HEK293 (cell line): ENCODE data around the gene KCNMB2.

Experiments used
- CTCF ChIA-PET: fragments of 350-600 bp; formaldehyde crosslinking; extraction: SDS; loops from one replicate; lab custom pipeline; 2021; ENCODE audit warnings: antibody characterized with exemption; lab: Yijun Ruan, JAX
- POLR2A ChIA-PET: fragments of 300-600 bp; formaldehyde crosslinking; extraction: SDS; loops from one replicate; lab custom pipeline; 2020; ENCODE audit warnings: antibody characterized with exemption, inconsistent platforms; lab: Yijun Ruan, JAX
- H3K27ac ChIP-seq: fragments of 200-500 bp; sonication (Bioruptor generic); 2 replicates; pipeline ENCODE4 v1.5.1; 2014; ENCODE audit warnings: low read depth, low read length, control low read depth, inconsistent platforms; ENCODE audit errors: extremely low read depth
- H3K36me3 ChIP-seq, 2 experiments: fragments of 200-500 bp in 1 of 2; sonication (Bioruptor generic) in 1 of 2; 1 replicate in 1 of 2; 2 replicates in 1 of 2; pipeline ENCODE4 v1.5.1; 2014 to 2017; ENCODE audit warnings: inconsistent platforms in 2 of 2, low read length in 2 of 2; ENCODE audit not compliant: control insufficient read depth in 2 of 2, insufficient read depth in 1 of 2
- H3K4me1 ChIP-seq: fragments of 200-500 bp; sonication (Bioruptor generic); 2 replicates; pipeline ENCODE4 v1.5.1; 2014; ENCODE audit warnings: mild to moderate bottlenecking, low read length, inconsistent platforms; ENCODE audit not compliant: control insufficient read depth, insufficient read depth
- H3K4me3 ChIP-seq: 2 replicates; pipeline ENCODE4 v1.5.1; 2011; ENCODE audit warnings: low read depth, mild to moderate bottlenecking, control low read depth, low read length, moderate library complexity
- H3K9me3 ChIP-seq: fragments of 200-500 bp; sonication (Bioruptor generic); 2 replicates; pipeline ENCODE4 v1.5.1; 2014; ENCODE audit warnings: low read depth, low read length, inconsistent platforms; ENCODE audit not compliant: control insufficient read depth, insufficient read depth
- KLF17 ChIP-seq: fragments of 450-650 bp; formaldehyde crosslinking; IDR thresholded peaks from 2 replicates; pipeline ENCODE4 v1.5.1; 2016; ENCODE audit warnings: missing biosample characterization, missing genetic modification characterization
- KLF9 ChIP-seq: fragments of 450-650 bp; formaldehyde crosslinking; IDR thresholded peaks from 2 replicates; pipeline ENCODE4 v1.5.1; 2016; ENCODE audit warnings: missing biosample characterization, missing genetic modification characterization, low read depth
- PATZ1 ChIP-seq: fragments of 450-650 bp; formaldehyde crosslinking; IDR thresholded peaks from 2 replicates; pipeline ENCODE4 v1.5.1; 2016; ENCODE audit warnings: missing biosample characterization, missing genetic modification characterization
- RBAK ChIP-seq: fragments of 450-650 bp; formaldehyde crosslinking; IDR thresholded peaks from 2 replicates; pipeline ENCODE4 v1.5.1; 2016; ENCODE audit warnings: missing biosample characterization, missing genetic modification characterization
- SCRT1 ChIP-seq: fragments of 450-650 bp; formaldehyde crosslinking; IDR thresholded peaks from 2 replicates; pipeline ENCODE4 v1.5.1; 2016; ENCODE audit warnings: missing biosample characterization, missing genetic modification characterization, borderline replicate concordance
- TCF7L2 ChIP-seq: IDR thresholded peaks from 2 replicates; pipeline ENCODE4 v1.6.1; 2011; ENCODE audit warnings: low read depth, mild to moderate bottlenecking, inconsistent platforms, low read length, moderate library complexity, borderline replicate concordance
- WT1 ChIP-seq: fragments of 450-650 bp; formaldehyde crosslinking; IDR thresholded peaks from 2 replicates; pipeline ENCODE4 v1.5.1; 2016; ENCODE audit warnings: missing biosample characterization, missing genetic modification characterization
- ZNF202 ChIP-seq: fragments of 450-650 bp; formaldehyde crosslinking; IDR thresholded peaks from 2 replicates; pipeline ENCODE4 v1.5.1; 2016; ENCODE audit warnings: missing biosample characterization, missing genetic modification characterization, borderline replicate concordance
- ZNF214 ChIP-seq: fragments of 450-650 bp; formaldehyde crosslinking; IDR thresholded peaks from 2 replicates; pipeline ENCODE4 v1.5.1; 2017; ENCODE audit warnings: missing biosample characterization, mild to moderate bottlenecking, missing genetic modification characterization, borderline replicate concordance
- ZNF24 ChIP-seq: fragments of 450-650 bp; formaldehyde crosslinking; IDR thresholded peaks from 2 replicates; pipeline ENCODE4 v1.5.1; 2016; ENCODE audit warnings: missing biosample characterization, missing genetic modification characterization
- ZNF266 ChIP-seq: fragments of 450-650 bp; formaldehyde crosslinking; IDR thresholded peaks from 2 replicates; pipeline ENCODE4 v1.5.1; 2016; ENCODE audit warnings: missing biosample characterization, missing genetic modification characterization, low read depth
- ZNF350 ChIP-seq: fragments of 450-650 bp; formaldehyde crosslinking; IDR thresholded peaks from 2 replicates; pipeline ENCODE4 v1.5.0; 2017; ENCODE audit warnings: missing biosample characterization, mild to moderate bottlenecking, missing genetic modification characterization
- ZNF561 ChIP-seq: fragments of 450-650 bp; IDR thresholded peaks from 2 replicates; pipeline ENCODE4 v1.5.1; 2018; ENCODE audit warnings: missing biosample characterization, missing genetic modification characterization, borderline replicate concordance
- ZNF610 ChIP-seq: fragments of 450-650 bp; formaldehyde crosslinking; IDR thresholded peaks from 2 replicates; pipeline ENCODE4 v1.5.1; 2016; ENCODE audit warnings: missing biosample characterization, missing genetic modification characterization, borderline replicate concordance
- ZXDB ChIP-seq: fragments of 450-650 bp; formaldehyde crosslinking; IDR thresholded peaks from 2 replicates; pipeline ENCODE4 v1.5.1; 2016; ENCODE audit warnings: missing biosample characterization, missing genetic modification characterization
- TF ChIP-seq, protein P1 (sequence below): fragments of 450-650 bp; formaldehyde crosslinking; conservative IDR thresholded peaks from 2 replicates; pipeline ENCODE4 v1.5.1; 2016; ENCODE audit warnings: low read depth, missing biosample characterization, missing genetic modification characterization
- TF ChIP-seq, protein P2 (sequence below): fragments of 450-650 bp; formaldehyde crosslinking; IDR thresholded peaks from 2 replicates; pipeline ENCODE4 v1.5.1; 2016; ENCODE audit warnings: missing biosample characterization, missing genetic modification characterization

Gene KCNMB2

DNA sequence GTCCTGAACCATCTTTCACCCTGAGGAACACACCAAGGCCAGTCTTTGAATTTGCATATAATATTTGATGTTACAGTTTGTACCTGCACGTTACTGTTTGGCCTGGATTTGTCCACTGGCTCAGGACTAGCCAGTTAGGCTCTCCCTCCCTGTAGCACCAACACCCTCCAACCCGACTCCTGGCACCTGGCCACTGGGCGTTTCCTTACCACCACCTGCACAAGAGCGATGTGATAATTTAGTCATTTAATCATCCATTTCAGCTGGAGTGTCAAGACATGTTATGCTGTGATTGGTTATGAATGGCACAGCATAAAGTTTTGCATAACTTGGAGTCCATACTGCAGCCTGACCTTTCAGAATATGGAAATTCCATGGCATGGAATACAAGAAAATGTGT lies 242.4 kb downstream of the KCNMB2 start:
- POLR2A ChIA-PET = no interaction called here
- no peaks in the 10 kb centered on the region for H3K9me3 ChIP-seq
- no peaks in the 10 kb centered on the region for H3K4me1 ChIP-seq
- no peak overlapping the region for H3K27ac ChIP-seq
- H3K4me3 ChIP-seq = no peak overlapping the region
- H3K36me3 ChIP-seq = no peaks in the 10 kb centered on the region
- CTCF ChIA-PET = no interaction called here
- TF ChIP-seq ZNF561 (tag by site-specific recombination) = no peak
- TF ChIP-seq KLF17 (tag by site-specific recombination) = no peak
- TF ChIP-seq KLF9 (tag by site-specific recombination) = no peak
- TF ChIP-seq SCRT1 = no peak
- no peak for TF ChIP-seq ZNF24 (tag by site-specific recombination)
- no peak for TF ChIP-seq ZNF202 (tag by site-specific recombination)

GRCh38 chr3:178785961-178786360 lies 249.7 kb downstream of the KCNMB2 start:
- Histone ChIP-seq H3K9me3 (no peaks in the 10 kb centered on the region), H3K36me3 (no peaks in the 10 kb centered on the region), H3K4me1 (no peaks in the 10 kb centered on the region), H3K27ac (no peak overlapping the region), H3K4me3 (no peak overlapping the region)
- POLR2A ChIA-PET = no interaction called here
- CTCF ChIA-PET = no interaction called here
- TF ChIP-seq ZNF214 (no peak), ZNF350 (no peak), ZNF266 (tag by site-specific recombination) (no peak), TCF7L2 (no peak), RBAK (tag by site-specific recombination) (no peak), WT1 (no peak), PATZ1 (no peak), ZXDB (tag by site-specific recombination) (no peak), ZNF610 (tag by site-specific recombination) (no peak), KLF17 (tag by site-specific recombination) (no peak)
- TF ChIP-seq, protein P1, sequence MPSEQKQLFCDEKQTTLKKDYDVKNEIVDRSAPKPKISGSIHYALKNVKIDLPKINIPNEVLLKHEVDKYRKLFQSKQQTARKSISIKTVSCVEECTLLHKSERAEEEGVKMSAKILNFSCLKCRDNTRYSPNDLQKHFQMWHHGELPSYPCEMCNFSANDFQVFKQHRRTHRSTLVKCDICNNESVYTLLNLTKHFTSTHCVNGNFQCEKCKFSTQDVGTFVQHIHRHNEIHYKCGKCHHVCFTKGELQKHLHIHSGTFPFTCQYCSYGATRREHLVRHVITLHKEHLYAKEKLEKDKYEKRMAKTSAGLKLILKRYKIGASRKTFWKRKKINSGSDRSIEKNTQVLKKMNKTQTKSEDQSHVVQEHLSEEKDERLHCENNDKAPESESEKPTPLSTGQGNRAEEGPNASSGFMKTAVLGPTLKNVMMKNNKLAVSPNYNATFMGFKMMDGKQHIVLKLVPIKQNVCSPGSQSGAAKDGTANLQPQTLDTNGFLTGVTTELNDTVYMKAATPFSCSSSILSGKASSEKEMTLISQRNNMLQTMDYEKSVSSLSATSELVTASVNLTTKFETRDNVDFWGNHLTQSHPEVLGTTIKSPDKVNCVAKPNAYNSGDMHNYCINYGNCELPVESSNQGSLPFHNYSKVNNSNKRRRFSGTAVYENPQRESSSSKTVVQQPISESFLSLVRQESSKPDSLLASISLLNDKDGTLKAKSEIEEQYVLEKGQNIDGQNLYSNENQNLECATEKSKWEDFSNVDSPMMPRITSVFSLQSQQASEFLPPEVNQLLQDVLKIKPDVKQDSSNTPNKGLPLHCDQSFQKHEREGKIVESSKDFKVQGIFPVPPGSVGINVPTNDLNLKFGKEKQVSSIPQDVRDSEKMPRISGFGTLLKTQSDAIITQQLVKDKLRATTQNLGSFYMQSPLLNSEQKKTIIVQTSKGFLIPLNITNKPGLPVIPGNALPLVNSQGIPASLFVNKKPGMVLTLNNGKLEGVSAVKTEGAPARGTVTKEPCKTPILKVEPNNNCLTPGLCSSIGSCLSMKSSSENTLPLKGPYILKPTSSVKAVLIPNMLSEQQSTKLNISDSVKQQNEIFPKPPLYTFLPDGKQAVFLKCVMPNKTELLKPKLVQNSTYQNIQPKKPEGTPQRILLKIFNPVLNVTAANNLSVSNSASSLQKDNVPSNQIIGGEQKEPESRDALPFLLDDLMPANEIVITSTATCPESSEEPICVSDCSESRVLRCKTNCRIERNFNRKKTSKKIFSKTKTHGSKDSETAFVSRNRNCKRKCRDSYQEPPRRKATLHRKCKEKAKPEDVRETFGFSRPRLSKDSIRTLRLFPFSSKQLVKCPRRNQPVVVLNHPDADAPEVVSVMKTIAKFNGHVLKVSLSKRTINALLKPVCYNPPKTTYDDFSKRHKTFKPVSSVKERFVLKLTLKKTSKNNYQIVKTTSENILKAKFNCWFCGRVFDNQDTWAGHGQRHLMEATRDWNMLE (tag by site-specific recombination) = no peak
- TF ChIP-seq, protein P2, sequence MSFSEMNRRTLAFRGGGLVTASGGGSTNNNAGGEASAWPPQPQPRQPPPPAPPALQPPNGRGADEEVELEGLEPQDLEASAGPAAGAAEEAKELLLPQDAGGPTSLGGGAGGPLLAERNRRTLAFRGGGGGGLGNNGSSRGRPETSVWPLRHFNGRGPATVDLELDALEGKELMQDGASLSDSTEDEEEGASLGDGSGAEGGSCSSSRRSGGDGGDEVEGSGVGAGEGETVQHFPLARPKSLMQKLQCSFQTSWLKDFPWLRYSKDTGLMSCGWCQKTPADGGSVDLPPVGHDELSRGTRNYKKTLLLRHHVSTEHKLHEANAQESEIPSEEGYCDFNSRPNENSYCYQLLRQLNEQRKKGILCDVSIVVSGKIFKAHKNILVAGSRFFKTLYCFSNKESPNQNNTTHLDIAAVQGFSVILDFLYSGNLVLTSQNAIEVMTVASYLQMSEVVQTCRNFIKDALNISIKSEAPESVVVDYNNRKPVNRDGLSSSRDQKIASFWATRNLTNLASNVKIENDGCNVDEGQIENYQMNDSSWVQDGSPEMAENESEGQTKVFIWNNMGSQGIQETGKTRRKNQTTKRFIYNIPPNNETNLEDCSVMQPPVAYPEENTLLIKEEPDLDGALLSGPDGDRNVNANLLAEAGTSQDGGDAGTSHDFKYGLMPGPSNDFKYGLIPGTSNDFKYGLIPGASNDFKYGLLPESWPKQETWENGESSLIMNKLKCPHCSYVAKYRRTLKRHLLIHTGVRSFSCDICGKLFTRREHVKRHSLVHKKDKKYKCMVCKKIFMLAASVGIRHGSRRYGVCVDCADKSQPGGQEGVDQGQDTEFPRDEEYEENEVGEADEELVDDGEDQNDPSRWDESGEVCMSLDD (tag by site-specific recombination) = no peak
